ENCODE results near the gene SLC47A2.
"Not testable (repeated sequence)": the region's sequence is repeated elsewhere in the genome, so short reads cannot be mapped to it uniquely, and the experiment has no call there.

SLC47A2 gene

GRCh38 chr17:19707728-19708221 lies 8.6 kb downstream of the SLC47A2 start:
- no peak overlapping the region for H3K27ac Mint-ChIP-seq
- H3K36me3 Mint-ChIP-seq, result no peaks in the 10 kb centered on the region
- no peaks in the 10 kb centered on the region for H3K9me3 Mint-ChIP-seq
- H3K4me1 Mint-ChIP-seq, result no peaks in the 10 kb centered on the region
- no peaks in the 10 kb centered on the region for H3K27me3 Mint-ChIP-seq
- no peak overlapping the region for H3K4me3 Mint-ChIP-seq

DNA sequence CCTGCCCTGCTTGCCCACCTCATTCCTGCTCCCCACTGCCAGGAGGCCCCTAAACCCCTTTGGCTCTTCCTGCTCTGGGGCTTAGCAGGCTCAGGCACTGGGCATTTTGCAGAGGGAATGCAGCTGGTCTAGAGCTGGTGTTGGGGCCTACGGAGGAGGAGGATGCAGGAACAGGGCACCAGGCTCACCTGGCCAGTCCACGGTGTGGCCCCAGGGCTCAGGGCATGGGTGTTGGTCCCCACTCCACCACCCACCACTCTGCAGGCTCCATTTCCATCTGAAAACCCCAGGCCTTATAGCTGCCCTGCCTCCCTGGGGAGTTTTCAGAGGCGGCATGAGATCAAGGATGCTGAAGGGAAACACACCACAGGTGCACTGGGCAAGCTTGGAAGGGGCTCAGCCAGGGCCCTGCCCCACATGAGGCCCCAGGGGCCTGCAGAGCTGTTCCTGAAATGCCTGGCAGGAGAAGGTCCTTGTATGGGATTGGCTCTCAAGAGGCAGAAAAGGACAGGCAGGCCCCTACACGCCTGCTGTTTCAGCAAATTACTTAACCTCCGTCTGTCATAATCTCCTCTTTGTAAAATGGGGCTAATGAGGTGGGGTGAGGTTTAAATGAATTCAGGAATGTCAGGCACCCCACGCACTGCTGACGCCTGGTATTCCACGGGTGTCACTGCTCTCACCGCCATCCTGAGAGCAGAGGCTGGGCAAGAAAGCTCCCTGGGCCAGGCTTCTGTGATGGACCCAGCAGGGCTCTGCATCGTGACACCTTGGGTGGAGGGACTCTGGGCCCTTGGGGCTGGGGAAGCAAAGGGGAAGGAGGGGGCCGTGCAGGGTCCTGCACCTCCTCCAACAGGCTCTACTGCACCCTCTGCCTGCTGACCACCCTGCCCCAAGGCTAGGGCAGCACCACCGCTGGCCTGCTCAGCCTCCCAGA lies 9.3 kb downstream of the SLC47A2 start:
- Mint-ChIP-seq H3K4me1 (no peaks in the 10 kb centered on the region), H3K36me3 (no peaks in the 10 kb centered on the region), H3K27me3 (no peaks in the 10 kb centered on the region), H3K27ac (no peak overlapping the region), H3K4me3 (no peak overlapping the region), H3K9me3 (no peaks in the 10 kb centered on the region)

DNA sequence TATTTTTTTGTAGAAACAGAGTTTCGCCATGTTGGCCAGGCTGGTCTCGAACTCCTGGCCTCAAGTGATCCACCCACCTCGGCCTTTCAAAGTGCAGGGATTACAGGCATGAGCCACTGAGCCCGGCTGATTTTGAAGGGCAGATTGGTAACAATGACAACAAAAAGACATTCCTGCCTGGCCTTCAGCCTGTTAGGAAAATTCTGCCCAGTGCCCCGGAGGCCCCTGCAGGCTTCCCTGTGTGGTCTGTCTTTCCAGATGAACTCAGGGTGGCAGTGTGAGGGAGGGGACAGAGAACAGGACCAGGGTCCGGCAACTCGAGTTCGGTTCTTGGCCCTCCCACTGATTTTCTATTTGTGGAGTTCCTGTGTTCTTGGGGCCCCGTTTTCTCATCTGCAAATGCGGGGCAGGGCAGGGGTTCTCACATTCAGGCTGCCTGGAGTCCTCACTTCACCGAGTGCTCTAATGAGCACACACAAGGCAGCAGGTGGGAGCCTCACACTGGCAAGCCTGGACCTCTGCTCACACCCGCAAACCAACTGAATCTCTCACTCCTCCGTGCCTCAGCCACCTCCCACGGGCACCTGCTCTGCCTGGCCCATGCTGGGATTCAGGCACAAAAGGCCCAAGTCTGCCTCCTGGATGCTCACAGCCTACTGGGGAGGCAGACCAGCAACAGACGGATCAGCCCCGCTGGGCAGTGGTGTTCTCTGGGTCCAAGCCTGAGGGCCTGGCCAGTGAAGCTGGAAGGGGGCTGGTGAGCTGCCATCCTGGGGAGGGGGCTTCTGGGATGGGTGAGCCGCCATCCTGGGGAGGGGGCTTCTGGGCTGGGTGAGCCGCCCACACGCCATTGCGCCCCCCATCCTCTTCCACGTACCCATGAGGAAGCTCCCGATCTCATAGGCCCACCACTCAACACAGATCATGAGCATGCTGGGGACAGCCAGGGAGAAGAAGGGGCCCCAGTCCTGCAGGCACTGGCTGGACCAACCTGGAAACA lies 10.3 kb downstream of the SLC47A2 start:
- no peak overlapping the region for H3K4me3 Mint-ChIP-seq
- H3K36me3 Mint-ChIP-seq, result no peaks in the 10 kb centered on the region
- H3K9me3 Mint-ChIP-seq, result no peaks in the 10 kb centered on the region
- H3K27ac Mint-ChIP-seq, result no peak overlapping the region
- no peaks in the 10 kb centered on the region for H3K27me3 Mint-ChIP-seq
- H3K4me1 Mint-ChIP-seq, result no peaks in the 10 kb centered on the region

DNA sequence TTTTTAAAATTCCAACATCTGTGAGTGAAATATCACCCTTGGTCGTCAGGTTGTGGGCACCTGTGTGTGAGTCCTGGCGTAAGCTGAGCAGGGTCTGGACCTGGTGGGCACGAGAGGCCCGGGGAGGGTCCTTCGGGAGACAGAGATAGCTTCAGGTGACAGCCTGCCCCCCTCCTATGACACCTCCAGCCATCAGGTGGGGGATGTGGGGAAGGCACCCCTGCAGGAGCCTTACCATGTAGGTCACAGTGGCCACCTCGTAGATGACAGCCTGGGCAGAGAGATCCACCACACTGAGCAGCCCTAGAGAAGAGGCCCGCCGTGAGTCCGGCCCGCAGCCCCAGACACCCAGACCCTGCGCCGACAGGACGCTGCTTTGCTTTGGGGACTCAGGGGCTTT lies 11.2 kb downstream of the SLC47A2 start:
- Mint-ChIP-seq H3K4me1 (no peaks in the 10 kb centered on the region), H3K27ac (no peak overlapping the region), H3K27me3 (no peaks in the 10 kb centered on the region), H3K36me3 (no peaks in the 10 kb centered on the region), H3K4me3 (no peak overlapping the region), H3K9me3 (no peaks in the 10 kb centered on the region)

GRCh38 chr17:19703828-19704613 lies 12.4 kb downstream of the SLC47A2 start:
- Mint-ChIP-seq H3K4me3 (no peak overlapping the region), H3K9me3 (no peaks in the 10 kb centered on the region), H3K36me3 (no peaks in the 10 kb centered on the region), H3K27me3 (no peaks in the 10 kb centered on the region), H3K27ac (no peak overlapping the region), H3K4me1 (no peaks in the 10 kb centered on the region)

DNA sequence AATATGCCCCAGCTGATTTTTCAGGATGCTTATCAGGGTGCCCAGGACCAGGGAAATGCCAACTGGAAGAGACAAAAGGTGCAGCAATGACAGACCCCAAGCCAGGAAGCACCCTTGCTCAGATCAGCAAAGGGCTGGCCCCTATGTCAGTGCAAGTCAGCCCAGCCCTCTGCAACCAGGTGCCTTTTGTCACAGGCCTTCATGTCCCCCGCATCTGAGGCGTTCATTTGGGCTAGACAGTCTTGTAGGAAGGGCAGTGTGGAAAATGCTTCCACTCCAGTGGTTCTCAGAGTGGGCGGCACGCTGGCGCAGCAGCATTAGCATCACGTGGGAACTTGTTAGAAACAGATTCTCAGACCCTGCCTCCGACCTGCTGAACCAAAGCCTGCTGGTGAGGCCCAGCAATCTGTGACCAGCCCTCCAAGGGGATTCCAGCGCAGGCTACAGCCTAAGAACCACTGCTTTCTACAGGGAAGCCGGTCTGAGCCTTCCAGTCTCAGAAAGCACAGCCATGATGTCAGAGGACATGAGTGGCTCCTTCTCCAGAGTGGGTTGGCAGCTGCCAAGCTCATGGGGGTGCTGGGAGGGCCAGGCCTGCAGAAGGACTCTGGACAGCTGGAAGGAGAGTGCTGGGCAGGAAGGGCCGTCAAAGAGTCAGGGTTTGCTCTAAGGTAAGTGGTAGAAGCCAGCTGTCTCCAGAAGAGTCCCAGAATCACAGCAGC lies 13.1 kb downstream of the SLC47A2 start:
- no peaks in the 10 kb centered on the region for H3K27me3 Mint-ChIP-seq
- H3K4me3 Mint-ChIP-seq, result no peak overlapping the region
- H3K36me3 Mint-ChIP-seq, result no peaks in the 10 kb centered on the region
- H3K27ac Mint-ChIP-seq, result no peak overlapping the region
- no peaks in the 10 kb centered on the region for H3K9me3 Mint-ChIP-seq
- no peaks in the 10 kb centered on the region for H3K4me1 Mint-ChIP-seq

DNA sequence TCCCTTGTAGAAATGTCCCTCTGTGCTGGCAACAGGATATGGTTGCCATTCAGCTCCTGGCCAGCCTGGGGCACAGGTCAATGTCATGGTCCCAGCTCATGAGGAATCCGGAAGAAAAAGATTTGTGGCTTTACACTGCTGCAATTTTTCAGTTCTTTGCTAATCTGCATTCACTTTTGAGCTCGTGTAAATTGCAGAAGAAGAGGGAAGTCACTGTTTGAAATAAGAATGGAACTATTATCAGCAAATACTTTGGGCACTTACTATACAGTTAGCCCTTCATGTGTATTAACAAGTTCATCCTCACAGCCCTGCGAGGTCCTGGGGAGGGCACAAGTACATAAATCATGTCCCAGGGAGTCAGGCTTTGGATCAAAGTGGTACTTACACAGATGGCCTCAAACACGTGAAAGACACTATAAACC lies 14.2 kb downstream of the SLC47A2 start:
- Mint-ChIP-seq H3K4me1 (no peaks in the 10 kb centered on the region), H3K9me3 (no peaks in the 10 kb centered on the region)

GRCh38 chr17:19686400-19687090 lies 29.8 kb downstream of the SLC47A2 start:
- Mint-ChIP-seq H3K9me3 (no peaks in the 10 kb centered on the region), H3K27me3 (no peaks in the 10 kb centered on the region), H3K27ac (no peak overlapping the region)

More for the DNA sequence above, 14.2 kb downstream of the SLC47A2 start:
- Mint-ChIP-seq H3K36me3 (no peaks in the 10 kb centered on the region), H3K4me3 (no peak overlapping the region), H3K27ac (no peak overlapping the region), H3K27me3 (no peaks in the 10 kb centered on the region)

GRCh38 chr17:19684909-19685580 lies 31.3 kb downstream of the SLC47A2 start:
- not testable (repeated sequence) for H3K9me3 Mint-ChIP-seq, H3K27me3 Mint-ChIP-seq, H3K36me3 Mint-ChIP-seq, H3K4me3 Mint-ChIP-seq, H3K27ac Mint-ChIP-seq, H3K4me1 Mint-ChIP-seq

More at GRCh38 chr17:19686400-19687090, 29.8 kb downstream of the SLC47A2 start:
- H3K4me1 Mint-ChIP-seq, result no peaks in the 10 kb centered on the region
- peaks cover 5% of the 10 kb centered on the region for H3K36me3 Mint-ChIP-seq
- H3K4me3 Mint-ChIP-seq, result no peak overlapping the region

DNA sequence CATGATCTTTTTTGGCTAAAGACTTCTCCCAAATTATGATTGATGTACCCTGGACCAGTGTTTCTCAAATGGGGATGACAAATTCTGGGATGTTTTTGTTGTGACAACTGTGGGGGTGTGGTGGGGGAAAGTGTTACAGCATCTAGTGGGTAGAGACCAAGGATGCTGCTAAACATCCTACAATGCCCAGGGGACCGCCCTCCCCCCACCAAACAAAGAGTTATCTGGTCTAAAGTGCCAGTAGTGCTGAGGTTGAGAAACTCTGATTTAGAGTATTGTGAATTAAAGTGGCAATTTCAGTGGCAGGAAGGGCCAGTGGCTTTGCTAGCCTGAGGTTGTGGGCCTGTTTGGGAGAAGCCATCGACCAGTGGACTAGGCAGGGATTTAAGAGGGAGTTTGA lies 33.3 kb downstream of the SLC47A2 start:
- no peaks in the 10 kb centered on the region for H3K27me3 Mint-ChIP-seq
- peaks cover 4% of the 10 kb centered on the region for H3K36me3 Mint-ChIP-seq
- H3K4me3 Mint-ChIP-seq, result no peak overlapping the region
- H3K9me3 Mint-ChIP-seq, result no peaks in the 10 kb centered on the region
- H3K27ac Mint-ChIP-seq, result no peak overlapping the region
- no peaks in the 10 kb centered on the region for H3K4me1 Mint-ChIP-seq

DNA sequence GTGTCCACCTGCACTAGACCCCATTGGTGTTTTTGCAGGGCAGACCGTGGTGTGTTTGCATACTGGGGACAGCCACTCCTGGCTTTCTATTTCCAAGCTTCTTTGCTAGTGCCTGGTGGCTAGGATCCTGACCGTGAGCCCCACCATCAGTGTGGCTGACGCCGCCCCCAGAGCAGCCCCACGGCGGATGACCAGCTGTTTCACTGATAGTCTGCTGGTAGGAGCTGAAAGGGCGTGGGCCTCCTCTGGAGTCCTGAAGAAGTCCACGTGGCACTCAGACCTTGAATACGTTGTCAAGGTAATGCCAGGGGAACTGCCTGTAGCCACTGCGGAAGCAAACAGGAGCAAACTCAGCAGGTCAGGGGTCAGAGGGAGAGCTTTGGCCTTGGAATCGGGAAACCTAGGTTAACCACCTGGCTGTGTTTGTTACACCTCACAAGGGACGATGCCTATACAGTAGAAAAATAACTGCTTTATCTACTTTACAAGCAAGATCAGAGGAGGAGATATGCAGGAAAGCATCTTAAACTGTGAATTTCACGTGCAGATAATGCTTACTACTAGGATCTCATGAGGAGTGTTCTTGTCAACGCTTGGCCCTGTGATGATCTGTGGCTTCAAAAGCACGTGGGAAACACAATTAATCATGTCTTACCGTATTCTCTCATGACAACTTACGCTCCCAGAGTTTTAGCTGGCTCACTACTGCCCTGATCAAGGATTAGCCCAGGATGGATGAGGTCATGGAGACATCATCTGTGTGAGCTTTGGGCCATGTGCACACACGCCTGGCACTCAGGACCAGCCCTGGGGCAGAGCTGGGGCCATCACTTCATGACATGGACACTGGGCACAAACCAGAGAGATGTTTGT lies 37.6 kb downstream of the SLC47A2 start:
- Mint-ChIP-seq H3K4me3 (no peak overlapping the region), H3K27me3 (no peaks in the 10 kb centered on the region), H3K4me1 (no peaks in the 10 kb centered on the region), H3K27ac (no peak overlapping the region), H3K9me3 (no peaks in the 10 kb centered on the region), H3K36me3 (peaks cover 7% of the 10 kb centered on the region)

DNA sequence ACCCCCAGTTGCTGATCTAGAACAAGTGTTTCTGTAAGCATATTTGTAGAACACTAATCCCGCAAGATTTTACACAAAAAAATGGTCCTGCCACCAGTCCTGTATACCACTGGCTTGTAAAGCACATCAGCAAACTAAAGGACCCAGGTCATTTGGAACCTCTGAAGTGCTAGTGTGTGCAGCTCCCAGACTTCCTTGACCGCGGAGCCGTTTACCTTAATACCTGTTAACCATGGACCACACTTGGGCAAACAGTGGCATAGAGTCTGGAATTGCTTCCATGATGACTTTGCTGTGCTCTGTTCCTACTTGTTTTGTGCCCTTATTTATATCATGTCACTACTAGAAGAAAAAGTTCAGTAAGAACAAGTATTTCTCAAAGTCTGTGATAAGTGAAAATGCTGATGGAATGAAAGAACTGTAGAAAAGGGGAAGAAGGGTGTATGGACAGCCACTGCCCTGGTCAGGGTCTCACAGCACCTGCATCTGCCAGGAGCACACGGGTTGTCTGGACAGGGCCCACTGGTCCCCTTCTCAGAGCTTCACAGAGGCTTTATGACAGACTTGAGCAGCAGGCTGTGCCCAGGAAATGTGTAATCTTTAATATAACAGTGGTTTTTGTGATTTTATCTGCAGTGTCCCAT lies 38.5 kb downstream of the SLC47A2 start:
- Mint-ChIP-seq H3K4me1 (no peaks in the 10 kb centered on the region), H3K36me3 (peaks cover 7% of the 10 kb centered on the region), H3K27me3 (no peaks in the 10 kb centered on the region), H3K27ac (peak overlapping the region; percentile 17), H3K4me3 (no peak overlapping the region), H3K9me3 (no peaks in the 10 kb centered on the region)
